ENCODE data around the gene MYO1B. TPM values are rescaled to one million over a fixed set of nuclear protein-coding genes. Genes with fewer than 3 reads are reported as not detected.

The MYO1B gene
- total RNA-seq, 1 donor from 2014 or later, result 81.6 TPM

DNA sequence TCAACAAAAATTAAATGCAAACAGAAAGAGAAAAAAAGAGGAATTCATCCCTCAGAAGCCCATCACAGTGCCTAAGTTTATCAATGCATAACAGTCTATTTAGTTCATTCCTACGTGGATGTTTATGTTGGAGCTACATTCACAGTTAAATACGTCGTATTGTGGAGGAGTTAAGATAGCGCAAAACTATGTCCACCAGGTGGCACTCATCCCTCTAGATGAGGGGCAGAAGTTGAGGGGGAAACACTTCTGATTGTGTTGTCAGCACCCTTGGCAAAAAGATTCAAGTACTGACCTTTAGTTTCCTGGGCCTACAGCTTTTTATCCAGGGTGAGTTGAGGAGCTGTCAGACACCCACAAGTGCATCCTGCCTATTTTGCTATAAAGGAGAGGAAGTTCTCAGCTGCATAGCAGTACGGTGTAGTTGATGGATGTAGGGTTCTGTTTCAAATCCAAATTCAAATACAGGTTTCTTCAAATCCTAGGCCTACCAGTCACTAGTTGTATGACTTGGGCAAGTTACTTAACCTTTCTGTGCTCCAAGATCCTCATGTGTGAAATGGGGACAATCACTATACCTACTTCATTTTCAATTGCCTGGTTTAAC is 26.8 kb upstream of the MYO1B start:
- TF ChIP-seq, protein P1, sequence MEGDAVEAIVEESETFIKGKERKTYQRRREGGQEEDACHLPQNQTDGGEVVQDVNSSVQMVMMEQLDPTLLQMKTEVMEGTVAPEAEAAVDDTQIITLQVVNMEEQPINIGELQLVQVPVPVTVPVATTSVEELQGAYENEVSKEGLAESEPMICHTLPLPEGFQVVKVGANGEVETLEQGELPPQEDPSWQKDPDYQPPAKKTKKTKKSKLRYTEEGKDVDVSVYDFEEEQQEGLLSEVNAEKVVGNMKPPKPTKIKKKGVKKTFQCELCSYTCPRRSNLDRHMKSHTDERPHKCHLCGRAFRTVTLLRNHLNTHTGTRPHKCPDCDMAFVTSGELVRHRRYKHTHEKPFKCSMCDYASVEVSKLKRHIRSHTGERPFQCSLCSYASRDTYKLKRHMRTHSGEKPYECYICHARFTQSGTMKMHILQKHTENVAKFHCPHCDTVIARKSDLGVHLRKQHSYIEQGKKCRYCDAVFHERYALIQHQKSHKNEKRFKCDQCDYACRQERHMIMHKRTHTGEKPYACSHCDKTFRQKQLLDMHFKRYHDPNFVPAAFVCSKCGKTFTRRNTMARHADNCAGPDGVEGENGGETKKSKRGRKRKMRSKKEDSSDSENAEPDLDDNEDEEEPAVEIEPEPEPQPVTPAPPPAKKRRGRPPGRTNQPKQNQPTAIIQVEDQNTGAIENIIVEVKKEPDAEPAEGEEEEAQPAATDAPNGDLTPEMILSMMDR (IDR thresholded peaks at IDR 0.05; ENCODE audit: unreplicated experiment), result peak; percentile 68
- peak; percentile 27 to 59 for DNase-seq (ENCODE audit: low spot score in 2 of 2, unreplicated experiment in 2 of 2)
- H3K9me3 Mint-ChIP-seq, result peaks cover 11% of the 10 kb centered on the region
- H3K36me3 Mint-ChIP-seq, result no peaks in the 10 kb centered on the region
- no peak overlapping the region for H3K27ac Mint-ChIP-seq
- peaks cover 19% of the 10 kb centered on the region for H3K4me1 Mint-ChIP-seq
- H3K4me3 Mint-ChIP-seq, result no peak overlapping the region
- no peaks in the 10 kb centered on the region for H3K27me3 Mint-ChIP-seq (ENCODE audit: low read depth)

DNA sequence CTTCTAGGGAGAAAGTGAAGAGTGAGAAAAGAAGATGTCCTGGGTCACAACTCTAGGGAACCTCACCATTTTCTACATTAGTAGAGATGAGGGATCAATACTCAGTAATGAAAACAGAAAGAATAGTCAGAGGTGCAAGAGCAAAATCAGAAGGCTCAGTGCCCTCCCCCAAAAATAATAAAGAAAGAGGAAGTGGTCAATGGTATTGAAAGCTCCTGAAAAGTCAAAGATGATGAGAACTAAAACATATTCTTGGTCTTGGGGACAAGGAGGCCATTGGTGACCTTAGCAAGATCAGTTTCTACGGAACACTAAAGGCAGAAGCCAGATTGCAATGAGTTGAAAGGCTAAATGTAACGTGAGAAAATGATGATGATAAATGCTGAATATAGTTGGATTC is 24.5 kb upstream of the MYO1B start:
- no peak overlapping the region for H3K27ac Mint-ChIP-seq
- DNase-seq (ENCODE audit: low spot score in 2 of 2, unreplicated experiment in 2 of 2), result no peak
- TF ChIP-seq, protein P1 (IDR thresholded peaks at IDR 0.05; ENCODE audit: unreplicated experiment), result no peak
- no peak overlapping the region for H3K4me3 Mint-ChIP-seq
- H3K4me1 Mint-ChIP-seq, result peaks cover 14% of the 10 kb centered on the region
- H3K9me3 Mint-ChIP-seq, result peaks cover 4% of the 10 kb centered on the region
- no peaks in the 10 kb centered on the region for H3K27me3 Mint-ChIP-seq (ENCODE audit: low read depth)
- H3K36me3 Mint-ChIP-seq, result no peaks in the 10 kb centered on the region

DNA sequence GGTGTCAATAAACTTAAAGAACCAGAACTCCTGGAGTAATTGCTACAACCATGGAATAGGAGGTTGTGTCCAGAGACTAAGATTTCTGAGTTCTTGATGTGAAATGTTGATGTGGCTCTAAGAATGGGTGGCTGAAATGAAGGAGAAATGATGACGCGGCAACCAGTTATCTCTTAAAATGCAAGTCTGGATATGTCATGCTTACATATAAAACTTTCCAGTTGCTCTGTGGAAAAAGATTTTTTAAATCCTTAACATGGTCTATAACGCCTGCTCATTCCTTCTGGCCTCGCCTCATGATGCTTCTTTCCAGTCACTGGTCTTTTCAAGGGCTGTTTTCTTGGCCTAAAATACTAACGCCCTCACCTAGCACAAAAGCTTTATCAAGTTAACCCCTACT is 23.5 kb upstream of the MYO1B start:
- H3K4me1 Mint-ChIP-seq, result peaks cover 19% of the 10 kb centered on the region
- no peak overlapping the region for H3K27ac Mint-ChIP-seq
- H3K9me3 Mint-ChIP-seq, result peaks cover 4% of the 10 kb centered on the region
- no peaks in the 10 kb centered on the region for H3K27me3 Mint-ChIP-seq (ENCODE audit: low read depth)
- no peak overlapping the region for H3K4me3 Mint-ChIP-seq
- H3K36me3 Mint-ChIP-seq, result no peaks in the 10 kb centered on the region
- TF ChIP-seq, protein P1 (IDR thresholded peaks at IDR 0.05; ENCODE audit: unreplicated experiment), result no peak
- no peak for DNase-seq (ENCODE audit: low spot score in 2 of 2, unreplicated experiment in 2 of 2)

DNA sequence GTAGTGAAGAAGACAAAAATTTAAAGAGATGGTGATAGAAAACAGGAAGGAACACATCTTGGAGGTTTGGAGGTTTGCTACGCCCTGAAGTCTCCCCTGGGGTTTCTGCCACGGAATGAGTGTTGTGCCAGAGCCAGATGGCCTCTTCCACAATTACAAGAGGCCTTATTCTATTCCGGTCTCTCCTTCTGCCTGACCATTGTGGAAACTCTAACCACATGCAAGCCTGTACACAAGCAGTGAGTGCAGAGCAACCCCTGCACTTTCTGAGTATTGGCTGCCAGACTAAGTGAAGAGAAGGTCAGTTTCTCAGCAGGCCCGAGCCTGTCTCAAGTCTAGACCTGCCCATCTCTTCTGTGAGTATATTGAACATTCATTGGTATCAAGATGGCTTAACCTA is 22.7 kb upstream of the MYO1B start:
- peaks cover 4% of the 10 kb centered on the region for H3K9me3 Mint-ChIP-seq
- no peak overlapping the region for H3K4me3 Mint-ChIP-seq
- no peaks in the 10 kb centered on the region for H3K27me3 Mint-ChIP-seq (ENCODE audit: low read depth)
- H3K36me3 Mint-ChIP-seq, result no peaks in the 10 kb centered on the region
- H3K27ac Mint-ChIP-seq, result no peak overlapping the region
- peaks cover 21% of the 10 kb centered on the region for H3K4me1 Mint-ChIP-seq
- TF ChIP-seq, protein P1 (IDR thresholded peaks at IDR 0.05; ENCODE audit: unreplicated experiment), result no peak
- DNase-seq (ENCODE audit: low spot score in 2 of 2, unreplicated experiment in 2 of 2), result no peak

DNA sequence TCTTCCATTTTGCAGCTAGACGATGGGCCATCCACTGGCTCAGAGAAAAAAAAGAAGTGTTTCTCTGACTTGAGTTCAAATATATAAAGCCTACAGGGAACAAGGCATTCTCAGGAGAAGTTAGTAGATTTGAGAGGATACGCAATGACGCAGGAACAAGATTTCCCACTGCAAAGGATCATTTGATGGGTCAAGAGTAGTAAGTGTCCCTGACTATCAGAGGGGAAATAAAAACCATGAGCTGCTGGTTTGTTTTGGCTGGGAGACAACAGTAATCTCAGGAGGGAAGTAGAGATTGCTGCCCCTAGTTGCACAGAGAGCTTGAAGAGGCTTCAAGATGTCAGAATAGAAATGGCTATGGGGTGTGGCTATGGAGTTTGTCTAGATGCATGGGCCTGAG is 22.3 kb upstream of the MYO1B start:
- no peaks in the 10 kb centered on the region for H3K36me3 Mint-ChIP-seq
- peaks cover 4% of the 10 kb centered on the region for H3K9me3 Mint-ChIP-seq
- H3K27me3 Mint-ChIP-seq (ENCODE audit: low read depth), result no peaks in the 10 kb centered on the region
- no peak overlapping the region for H3K27ac Mint-ChIP-seq
- no peak overlapping the region for H3K4me3 Mint-ChIP-seq
- TF ChIP-seq, protein P1 (IDR thresholded peaks at IDR 0.05; ENCODE audit: unreplicated experiment), result no peak
- DNase-seq (ENCODE audit: low spot score in 2 of 2, unreplicated experiment in 2 of 2), result no peak
- H3K4me1 Mint-ChIP-seq, result peaks cover 16% of the 10 kb centered on the region

DNA sequence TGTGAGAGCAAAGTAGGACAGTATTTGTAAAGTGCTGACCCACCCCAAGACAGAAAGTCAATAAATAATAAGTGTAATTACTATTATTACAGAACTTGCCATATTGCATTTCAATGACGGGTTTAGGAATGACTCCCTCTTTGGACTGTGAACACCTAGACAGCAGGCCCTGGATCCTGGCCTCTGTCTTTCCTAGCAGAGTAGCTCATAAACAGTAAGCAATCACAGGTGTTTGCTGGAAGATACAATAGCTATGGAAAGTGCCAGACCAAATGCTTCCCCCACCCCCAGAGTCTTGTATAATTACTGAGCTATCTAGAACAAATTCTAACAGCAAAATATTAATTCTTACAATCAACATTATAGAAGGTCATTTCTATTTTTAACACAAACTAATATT is 20.1 kb upstream of the MYO1B start:
- Mint-ChIP-seq H3K4me1 (peaks cover 12% of the 10 kb centered on the region), H3K4me3 (no peak overlapping the region), H3K36me3 (no peaks in the 10 kb centered on the region), H3K27ac (no peak overlapping the region), H3K27me3 (ENCODE audit: low read depth) (no peaks in the 10 kb centered on the region), H3K9me3 (peaks cover 4% of the 10 kb centered on the region)
- TF ChIP-seq, protein P1 (IDR thresholded peaks at IDR 0.05; ENCODE audit: unreplicated experiment), result no peak
- no peak for DNase-seq (ENCODE audit: low spot score in 2 of 2, unreplicated experiment in 2 of 2)

Data from mesothelial cell of epicardium (in vitro differentiated cells).